ENCODE results near the gene AP1S2. TPM values are rescaled to one million over a fixed set of nuclear protein-coding genes. Genes with fewer than 3 reads are reported as not detected.
A peak's percentile ranks its signal among the peaks of the same experiment; 100 is the strongest.
"Not testable (repeated sequence)": the region's sequence is repeated elsewhere in the genome, so short reads cannot be mapped to it uniquely, and the experiment has no call there.

AP1S2 gene
- total and polyA plus RNA-seq, 2 of the 13 experiments (the other 11 are each of a cell fraction or from before 2014, with no cell fraction given) = 10.1 to 18.8 TPM

GRCh38 chrX:15834053-15834452 is 20.6 kb downstream of the AP1S2 start:
- Histone ChIP-seq H3K27ac (ENCODE audit: extremely low read length, insufficient read depth, low read length) (no peak overlapping the region), H3K79me2 (ENCODE audit: insufficient read depth, low read length) (no peaks in the 10 kb centered on the region), H3K9ac (ENCODE audit: insufficient read depth, low read depth, low read length) (no peak overlapping the region), H3K4me2 (ENCODE audit: low read depth, low read length) (no peak overlapping the region), H4K20me1 (ENCODE audit: insufficient read depth, low read length) (no peaks in the 10 kb centered on the region), H3K9me3 (ENCODE audit: low read length) (no peaks in the 10 kb centered on the region), H3K4me1 (ENCODE audit: insufficient read depth, low read length) (no peaks in the 10 kb centered on the region), H3K4me3 (replicated peaks in 1 of 3; ENCODE audit: insufficient read depth in 1 of 3, low read depth in 2 of 3, low read length in 3 of 3) (no peak overlapping the region), H3K36me3 (replicated peaks in 1 of 2; ENCODE audit: control insufficient read depth in 1 of 2, insufficient read depth in 2 of 2, low read length in 2 of 2) (no peaks in the 10 kb centered on the region), H2AFZ (ENCODE audit: low read length) (no peak overlapping the region), H3K27me3 (ENCODE audit: control insufficient read depth in 1 of 2, insufficient read depth in 2 of 2, low read length in 2 of 2) (no peaks in the 10 kb centered on the region)
- TF ChIP-seq ATF7 (IDR thresholded peaks at IDR 0.05) (peak; percentile 58), ATF7 (CRISPR knock-in tag; IDR thresholded peaks at IDR 0.05) (no peak), ASH2L (IDR thresholded peaks at IDR 0.05; ENCODE audit: insufficient read length, low read depth, low read length) (no peak), NFYC (CRISPR knock-in tag; IDR thresholded peaks at IDR 0.05) (no peak), RELA (CRISPR knock-in tag; IDR thresholded peaks at IDR 0.05) (no peak)
- WGBS (ENCODE audit: low lambda C conversion rate) = 98% methylated on average over 3 of the region's 3 CpGs
- no peak for DNase-seq (ENCODE audit: low spot score)
- BruUV-seq (replicated peaks) = no TSS peak
- intact Hi-C loops (cut with micrococcal nuclease; ENCODE audit: unreplicated experiment) = no loop called here
- in situ Hi-C loops (cut with HindIII; ENCODE audit: extremely low pct_ligation_motif_present, low pct_unique_long_range_greater_than_20kb) = no loop called here
- no peak for ATAC-seq
- CTCF ChIA-PET (ENCODE audit: low intra/inter-chr PET ratio, low total read pairs) = no interaction called here
- no peak for FAIRE-seq
- POLR2A ChIA-PET = no interaction called here

DNA sequence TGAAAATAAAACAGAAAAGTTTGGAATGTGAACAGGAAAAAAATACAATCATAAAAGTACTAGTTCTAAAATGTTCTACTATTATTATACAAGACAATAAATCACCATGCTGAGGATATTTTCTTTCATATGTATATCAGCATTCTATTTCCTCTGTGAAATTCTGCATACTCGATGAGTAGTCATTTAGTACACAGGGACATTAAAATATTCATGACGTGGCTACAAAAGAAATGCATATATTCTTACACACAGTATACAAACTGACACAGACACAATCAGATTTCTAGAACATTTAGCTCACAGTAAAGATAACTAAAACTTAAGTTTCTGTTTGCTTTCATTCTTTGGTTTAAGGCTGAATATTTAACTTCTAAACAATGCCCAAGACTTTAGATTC is 23.3 kb downstream of the AP1S2 start:
- WGBS (ENCODE audit: low lambda C conversion rate) = 100% methylated on average over 1 of the region's 2 CpGs
- BruUV-seq (replicated peaks); H3K4me1 ChIP-seq (ENCODE audit: insufficient read depth, low read length); intact Hi-C loops (cut with micrococcal nuclease; ENCODE audit: unreplicated experiment); H3K36me3 ChIP-seq (replicated peaks in 1 of 2; ENCODE audit: control insufficient read depth in 1 of 2, insufficient read depth in 2 of 2, low read length in 2 of 2); CTCF ChIA-PET (ENCODE audit: low intra/inter-chr PET ratio, low total read pairs); in situ Hi-C loops (cut with HindIII; ENCODE audit: extremely low pct_ligation_motif_present, low pct_unique_long_range_greater_than_20kb); H3K27ac ChIP-seq (ENCODE audit: extremely low read length, insufficient read depth, low read length); H3K4me3 ChIP-seq (replicated peaks in 1 of 3; ENCODE audit: insufficient read depth in 1 of 3, low read depth in 2 of 3, low read length in 3 of 3); H3K9me3 ChIP-seq (ENCODE audit: low read length); H2AFZ ChIP-seq (ENCODE audit: low read length); H3K9ac ChIP-seq (ENCODE audit: insufficient read depth, low read depth, low read length); H3K79me2 ChIP-seq (ENCODE audit: insufficient read depth, low read length); ATAC-seq; H4K20me1 ChIP-seq (ENCODE audit: insufficient read depth, low read length); DNase-seq (ENCODE audit: low spot score); POLR2A ChIA-PET; H3K4me2 ChIP-seq (ENCODE audit: low read depth, low read length); H3K27me3 ChIP-seq (ENCODE audit: control insufficient read depth in 1 of 2, insufficient read depth in 2 of 2, low read length in 2 of 2); FAIRE-seq: not testable (repeated sequence)

All from HepG2 (cell line).